Spleen (tissue), 7 donors: ENCODE results near the gene SEPTIN2.

Source experiments
- CTCF ChIP-seq, 11 experiments: fragments of 200-600 bp in 7 of 11; fragments of 450-650 bp in 4 of 11; sonication (generic) in 4 of 11; IDR thresholded peaks in 8 of 11; conservative IDR thresholded peaks in 3 of 11; 1 replicate in 7 of 11; 2 replicates in 4 of 11; pipeline versions ENCODE4 v1.4.0 to v1.8.0; 2016 to 2021; ENCODE audit warnings: antibody characterized with exemption in 11 of 11, inconsistent platforms in 4 of 11, mild to moderate bottlenecking in 1 of 11
- POLR2A ChIP-seq, 3 donors: fragments of 450-650 bp; IDR thresholded peaks; one replicate each; pipeline ENCODE4 v1.5.1; 2017; ENCODE audit warnings: antibody characterized with exemption in 3 of 3, mild to moderate bottlenecking in 1 of 3
- POLR2AphosphoS5 ChIP-seq, 3 donors: sonication (generic); formaldehyde crosslinking; IDR thresholded peaks; one replicate each; pipeline ENCODE4 v1.5.1; 2017; ENCODE audit warnings: antibody characterized with exemption in 3 of 3
- donor health status: DM: no; HTN: no; CAD: no; lungs with moderate emphysema.
- donor health status: DM: no; HTN: no; CAD: no.
- donor health status: DM: no; HTN: no; CAD: no.

GRCh38 chr2:241307055-241307454, 8.7 kb upstream of the SEPTIN2 start:
- TF ChIP-seq POLR2AphosphoS5 (IDR thresholded peaks at IDR 0.05) (no peak), CTCF (IDR thresholded peaks at IDR 0.05 in 8 of 11, conservative IDR thresholded peaks at IDR 0.05 in 3 of 11) (no peak), POLR2A (IDR thresholded peaks at IDR 0.05) (no peak)
